ENCODE measurements around the gene TTC34.
"Not testable (repeated sequence)": the region's sequence is repeated elsewhere in the genome, so short reads cannot be mapped to it uniquely, and the experiment has no call there.

The TTC34 gene

DNA sequence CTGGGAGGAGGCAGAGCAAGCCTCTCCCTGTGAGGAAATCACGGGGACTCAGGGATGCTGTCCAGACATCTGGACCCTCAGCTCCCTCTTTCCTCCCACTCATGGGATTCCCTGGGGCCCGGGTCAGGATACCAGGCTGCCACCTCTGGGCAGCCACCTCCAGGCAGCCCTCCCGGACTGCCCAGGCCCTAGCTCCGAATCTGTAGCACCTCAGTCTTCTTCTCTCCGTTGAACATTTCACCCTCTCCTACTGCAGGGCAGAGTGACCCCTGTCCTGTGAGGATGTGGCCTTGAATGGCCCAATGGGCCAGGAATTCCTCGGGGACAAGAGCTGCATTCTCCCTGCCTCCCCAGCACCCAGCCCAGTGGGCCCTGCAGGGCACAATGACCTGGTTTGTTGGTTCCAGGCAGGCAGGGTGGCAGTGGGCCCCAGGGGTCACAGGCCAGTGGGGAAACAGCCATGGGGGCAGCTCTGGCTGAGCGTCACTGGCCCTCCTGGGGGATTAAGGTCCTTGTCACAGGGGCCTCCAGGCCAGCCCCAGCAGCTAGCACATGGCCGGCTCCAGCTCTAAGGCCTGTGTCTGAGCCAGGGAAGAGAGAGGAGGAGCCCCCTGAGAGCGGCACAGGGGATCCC is 9.5 kb upstream of the TTC34 start:
- no peak for DNase-seq (ENCODE audit: low spot score)

GRCh38 chr1:2810281-2810680 is 8.8 kb upstream of the TTC34 start:
- no peak for DNase-seq (ENCODE audit: low spot score)

DNA sequence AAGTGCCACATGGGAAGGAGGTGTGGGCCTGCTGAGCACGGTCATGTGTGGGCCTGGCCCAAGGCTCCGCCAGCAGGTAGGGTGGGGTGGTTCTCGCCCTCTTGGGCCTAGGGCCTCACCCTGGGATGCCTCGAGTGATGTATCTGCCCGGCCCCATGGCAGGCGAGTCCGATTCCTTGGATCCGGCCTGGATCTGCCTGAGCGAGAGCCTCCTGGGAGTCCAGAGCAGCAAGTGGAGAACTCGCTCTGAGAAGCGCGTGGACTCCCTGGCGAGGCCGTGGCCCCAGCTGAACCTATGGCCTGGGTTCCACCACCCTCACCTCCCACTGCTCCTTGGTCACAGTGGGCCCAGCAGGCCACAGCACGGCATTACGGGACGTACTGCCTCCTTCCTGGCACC is 8.2 kb upstream of the TTC34 start:
- no peak for DNase-seq (ENCODE audit: low spot score)

DNA sequence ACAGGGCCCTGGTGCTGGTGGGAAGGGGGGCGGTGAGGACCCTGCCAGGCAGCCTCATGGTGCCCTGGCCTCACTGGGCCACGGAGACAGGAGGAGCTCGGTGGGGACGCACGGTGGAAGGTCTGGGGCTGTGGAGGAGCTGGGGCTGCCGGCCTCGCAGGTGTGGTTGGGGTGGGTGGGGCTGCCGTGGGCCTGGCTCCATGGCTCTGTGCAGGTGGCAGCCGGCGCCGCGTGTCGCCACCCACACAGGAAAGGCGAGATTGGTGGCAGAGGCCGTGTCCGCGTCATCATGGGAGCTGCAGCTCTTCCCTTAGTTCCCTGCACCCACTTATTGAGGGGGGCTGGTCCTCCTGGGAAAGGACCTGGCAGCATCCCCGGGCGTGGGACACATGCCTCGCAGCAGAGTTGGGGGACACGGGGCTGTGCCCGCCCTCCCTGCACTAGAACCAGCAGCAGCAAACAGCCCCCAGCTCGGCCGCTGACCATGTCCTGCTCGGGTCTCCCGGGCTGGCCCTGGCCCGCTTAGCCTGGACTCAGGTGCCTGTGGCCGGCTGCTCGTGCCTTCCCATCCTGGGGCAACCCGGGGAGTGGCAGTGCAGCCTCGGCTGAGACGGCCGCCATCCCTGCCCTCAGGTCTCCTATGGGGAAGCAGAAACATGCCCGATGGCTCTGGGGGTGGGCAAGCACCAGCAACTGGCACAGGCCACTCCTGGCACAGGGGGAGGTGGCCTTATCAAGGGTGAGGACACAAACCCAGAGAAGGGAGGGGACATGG is 7.5 kb upstream of the TTC34 start:
- DNase-seq (ENCODE audit: low spot score) = no peak

GRCh38 chr1:2808386-2808705 is 6.9 kb upstream of the TTC34 start:
- no peak for DNase-seq (ENCODE audit: low spot score)

GRCh38 chr1:2807678-2808385 is 6.3 kb upstream of the TTC34 start:
- DNase-seq (ENCODE audit: low spot score) = no peak

DNA sequence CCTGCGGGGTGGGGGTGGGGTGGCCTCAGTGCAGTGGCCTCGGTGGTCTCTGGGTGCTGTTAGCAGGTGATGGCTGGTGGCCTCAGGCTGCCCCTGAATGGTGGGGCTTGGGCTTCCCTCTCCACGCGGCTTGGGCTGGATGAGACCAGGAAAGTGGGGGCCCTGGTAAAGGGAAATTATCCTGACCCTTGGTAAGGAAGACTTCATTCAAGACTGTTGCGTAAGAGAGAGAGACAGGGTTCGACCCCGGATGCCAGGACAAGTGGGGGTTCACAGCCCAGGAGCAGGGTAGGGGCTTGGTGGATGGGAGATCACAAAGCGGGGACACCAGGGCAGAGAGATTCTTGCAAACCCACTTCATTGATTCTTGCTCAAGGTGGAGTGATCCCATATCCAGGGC is 5.5 kb upstream of the TTC34 start:
- DNase-seq (ENCODE audit: low spot score) = no peak

DNA sequence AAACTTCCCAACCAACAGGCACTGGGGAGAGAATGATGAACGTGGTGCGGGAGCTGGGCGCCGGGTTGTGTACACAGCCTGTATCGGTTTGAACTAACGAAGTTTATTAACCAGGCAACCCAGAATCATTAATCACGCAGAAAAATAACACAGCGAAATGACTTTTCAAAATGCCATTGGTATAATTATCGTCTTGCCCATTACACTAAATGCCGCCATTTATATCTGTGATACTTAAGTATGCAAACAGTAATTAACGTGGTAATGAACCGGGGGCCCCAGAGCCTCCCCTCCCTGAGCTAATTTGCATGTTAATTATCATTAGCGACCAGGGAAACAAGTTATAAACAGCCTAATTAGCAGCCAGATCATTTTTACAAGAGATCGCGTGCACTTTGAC is 5.1 kb upstream of the TTC34 start:
- no peak for DNase-seq (ENCODE audit: low spot score)

DNA sequence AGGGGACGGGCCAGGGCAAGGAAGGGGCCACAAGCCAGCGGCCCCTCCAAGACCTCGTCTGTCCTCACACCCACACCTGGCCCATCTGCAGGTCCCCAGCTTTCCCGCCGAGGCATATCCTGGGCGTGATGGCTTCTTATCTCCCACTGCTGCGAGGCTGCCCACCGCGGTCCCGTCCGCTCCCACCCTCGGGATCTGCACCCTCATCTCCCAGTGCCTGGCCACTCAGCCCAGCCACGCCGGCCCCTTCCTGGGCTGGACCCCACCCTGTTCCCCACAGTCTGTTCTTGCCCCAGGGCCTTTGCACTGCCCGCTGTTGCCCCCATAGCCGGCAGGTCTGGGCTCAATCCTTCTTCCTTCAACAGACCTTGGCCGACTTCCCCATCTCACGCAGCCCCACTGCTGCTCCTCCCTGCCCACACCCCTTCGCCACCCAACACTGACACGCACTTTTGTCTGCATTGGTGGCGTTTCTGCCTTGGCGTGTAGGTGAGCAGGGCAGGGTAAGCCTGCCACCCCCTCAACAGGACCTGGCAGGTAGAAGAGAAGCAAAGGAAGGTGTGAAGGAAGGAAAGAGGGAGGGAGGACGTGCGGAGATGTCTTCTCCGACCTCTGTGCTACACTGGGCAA is 4.4 kb upstream of the TTC34 start:
- no peak for DNase-seq (ENCODE audit: low spot score)

- DNase-seq (ENCODE audit: low spot score) = no peak
Observed at GRCh38 chr1:2804628-2805351, 3.3 kb upstream of the TTC34 start.

DNA sequence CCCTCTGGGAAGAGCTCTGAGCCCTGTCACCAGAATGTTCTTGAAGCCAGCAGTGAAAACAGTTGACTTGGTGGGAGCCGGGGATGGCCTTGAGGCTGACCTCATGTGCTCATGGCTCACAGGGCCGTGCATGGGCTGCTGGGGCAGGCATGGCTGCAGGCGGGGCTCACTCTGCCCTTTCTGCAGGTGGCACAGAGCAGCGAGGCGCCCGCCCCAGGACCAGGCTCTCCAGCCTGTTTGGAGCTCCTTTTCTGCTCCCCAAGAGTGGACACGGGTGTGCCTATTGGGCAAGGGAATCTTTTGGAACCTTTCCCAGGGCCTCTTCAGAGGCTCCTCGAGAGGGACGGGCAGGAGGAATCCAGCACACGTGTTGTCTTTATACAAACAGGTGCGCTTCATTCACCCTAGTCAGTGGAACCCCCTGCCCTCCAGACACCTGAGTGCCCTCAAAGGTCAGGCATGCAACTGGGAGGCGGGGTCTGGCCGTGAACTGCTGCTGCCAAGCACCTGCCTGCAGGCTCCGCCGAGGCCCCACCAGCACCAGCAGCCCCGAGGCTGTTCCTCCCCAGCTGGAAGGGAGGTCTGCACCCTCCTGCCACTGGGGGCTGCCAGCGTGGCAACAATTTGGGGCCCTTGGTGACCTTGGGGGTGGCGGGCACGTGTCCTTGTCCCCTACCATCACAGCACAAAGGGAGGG is 2.6 kb upstream of the TTC34 start:
- no peak for DNase-seq (ENCODE audit: low spot score)

DNA sequence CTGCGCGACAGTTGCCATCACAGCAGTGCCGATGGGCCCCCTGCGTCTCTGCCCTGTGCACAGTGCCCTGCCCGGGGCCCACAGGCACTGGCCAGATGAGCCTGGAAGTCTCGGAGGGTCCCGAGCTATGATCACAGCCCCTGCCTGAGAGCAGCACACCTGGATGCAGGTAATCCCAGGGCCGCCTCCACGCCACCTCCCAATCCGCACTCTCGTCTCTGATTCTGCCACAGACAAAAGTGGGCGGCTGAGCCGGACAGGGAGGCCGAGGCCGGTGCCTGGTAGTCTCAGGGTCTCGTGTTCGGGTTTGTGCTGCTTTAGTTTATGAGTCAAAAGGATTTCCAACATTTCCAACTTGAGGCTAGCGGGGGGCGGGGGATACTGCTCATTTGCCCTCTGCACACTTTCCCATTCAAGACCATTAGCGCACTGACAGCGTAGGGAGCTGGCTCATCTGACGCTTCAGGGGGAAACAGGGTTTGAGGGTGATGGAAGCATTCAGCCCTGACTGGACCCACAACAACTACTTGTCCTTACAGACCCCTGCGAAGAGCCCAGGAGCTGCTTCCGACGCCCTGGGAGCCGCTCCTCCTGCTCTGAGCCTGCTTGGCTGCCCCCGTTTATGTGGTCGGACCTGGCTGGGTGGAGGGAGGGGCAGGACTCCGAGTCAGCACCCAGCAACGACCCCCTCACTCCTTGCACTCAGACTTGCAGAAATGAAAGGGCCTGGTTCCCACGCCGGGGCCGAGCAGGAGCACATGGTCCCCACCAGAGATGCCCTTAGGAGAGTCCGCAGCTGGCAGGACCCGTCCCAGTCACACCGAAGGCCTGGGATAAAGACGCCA is 1.8 kb upstream of the TTC34 start:
- no peak for DNase-seq (ENCODE audit: low spot score)

DNA sequence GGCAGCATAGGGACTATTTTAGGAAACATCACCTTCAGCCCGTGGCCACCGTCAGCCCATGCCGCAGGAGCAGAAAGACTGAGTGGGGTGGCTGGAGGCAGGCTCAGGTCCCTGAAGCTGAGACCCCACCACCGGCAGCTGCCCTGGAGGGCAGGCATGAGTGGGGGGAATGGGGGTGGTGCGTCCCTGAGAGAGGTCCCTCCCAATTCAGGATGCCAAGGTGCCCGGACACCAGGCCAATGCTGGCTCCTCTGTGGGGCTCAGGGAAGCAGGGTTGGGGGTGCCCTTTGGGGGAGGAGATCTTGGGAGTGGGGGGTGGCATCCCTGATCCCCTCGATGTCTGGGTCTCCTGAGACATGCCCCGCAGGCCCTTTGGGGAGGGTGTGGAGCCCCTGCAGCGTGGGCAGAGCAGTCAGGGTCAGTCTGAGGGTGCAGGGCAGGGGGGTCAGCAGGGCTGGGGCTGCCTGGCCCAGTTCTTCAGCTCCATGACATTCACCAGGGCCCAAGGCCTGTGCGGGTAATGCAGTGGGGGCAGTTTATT is 998 bp upstream of the TTC34 start:
- DNase-seq (ENCODE audit: low spot score) = no peak

- DNase-seq (ENCODE audit: low spot score) = no peak
Observed at GRCh38 chr1:2801046-2801445, 447 bp downstream of the TTC34 start.

- DNase-seq (ENCODE audit: low spot score) = no peak
Observed at GRCh38 chr1:2800664-2801045, 838 bp downstream of the TTC34 start.

- DNase-seq (ENCODE audit: low spot score) = no peak
Observed at GRCh38 chr1:2799811-2800663, 1.5 kb downstream of the TTC34 start.

GRCh38 chr1:2798958-2799357 is 2.5 kb downstream of the TTC34 start:
- not testable (repeated sequence) for DNase-seq (ENCODE audit: low spot score)

GRCh38 chr1:2797741-2798016 is 3.8 kb downstream of the TTC34 start:
- DNase-seq (ENCODE audit: low spot score) = no peak

- DNase-seq (ENCODE audit: low spot score) = no peak
Observed at GRCh38 chr1:2796890-2797740, 4.4 kb downstream of the TTC34 start.

Measured in COLO829 (cell line).